CD4-positive, alpha-beta T cell treated with Interferon alpha-2 for 1 hour (primary cell): Measurements from ENCODE around the gene NDUFB7.

Source experiments
- DNase-seq, 2 donors: peaks; one replicate each; pipeline ENCODE4 v3.0.0-alpha.2; 2020 to 2022

The NDUFB7 gene

GRCh38 chr19:14519860-14520407, 51.9 kb downstream of the NDUFB7 start:
- no peak for DNase-seq

GRCh38 chr19:14519245-14519859, 52.5 kb downstream of the NDUFB7 start:
- no peak for DNase-seq

- DNase-seq: peak; percentile 72 to 82
Observed at GRCh38 chr19:14517840-14518505, 53.9 kb downstream of the NDUFB7 start, which contains the start of gene DNAJB1. Gene DNAJB1, minus strand, starts transcription at chr19:14518397. Its CDS starts 48 bp downstream, at chr19:14518349.

- no peak for DNase-seq
Observed at GRCh38 chr19:14517446-14517839, 54.4 kb downstream of the NDUFB7 start.

- DNase-seq: peak; percentile 12 to 48
Observed at GRCh38 chr19:14516746-14517438, 55.0 kb downstream of the NDUFB7 start.
